ENCODE data around the gene PAX7.

Gene PAX7

DNA sequence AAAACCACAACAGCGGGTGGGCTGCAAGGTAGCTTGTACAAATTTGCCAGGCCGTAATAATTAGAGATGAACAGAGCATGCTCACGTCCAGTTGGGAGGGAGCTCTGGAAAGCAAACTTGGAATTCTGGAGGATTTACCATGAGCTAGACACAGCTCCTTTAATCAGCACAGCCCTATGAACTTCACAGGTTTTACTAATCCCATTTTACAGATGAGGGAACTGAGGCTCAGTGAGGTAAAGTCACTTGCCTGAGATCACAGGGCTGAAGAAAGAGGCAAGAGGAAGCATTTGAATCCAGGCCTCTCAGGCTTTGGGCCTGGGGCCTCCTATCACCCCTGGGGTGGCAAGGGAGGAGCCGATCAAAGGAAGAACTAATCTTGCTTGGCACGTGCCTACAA lies 24.0 kb downstream of the PAX7 start:
- no peak for TF ChIP-seq POLR2AphosphoS5 (IDR thresholded peaks at IDR 0.05; ENCODE audit: low read depth, low read length)
- no peak for TF ChIP-seq FOXP2 (optimal IDR thresholded peaks at IDR 0.05; ENCODE audit: borderline replicate concordance, extremely low read depth, extremely low read length, insufficient read depth)

DNA sequence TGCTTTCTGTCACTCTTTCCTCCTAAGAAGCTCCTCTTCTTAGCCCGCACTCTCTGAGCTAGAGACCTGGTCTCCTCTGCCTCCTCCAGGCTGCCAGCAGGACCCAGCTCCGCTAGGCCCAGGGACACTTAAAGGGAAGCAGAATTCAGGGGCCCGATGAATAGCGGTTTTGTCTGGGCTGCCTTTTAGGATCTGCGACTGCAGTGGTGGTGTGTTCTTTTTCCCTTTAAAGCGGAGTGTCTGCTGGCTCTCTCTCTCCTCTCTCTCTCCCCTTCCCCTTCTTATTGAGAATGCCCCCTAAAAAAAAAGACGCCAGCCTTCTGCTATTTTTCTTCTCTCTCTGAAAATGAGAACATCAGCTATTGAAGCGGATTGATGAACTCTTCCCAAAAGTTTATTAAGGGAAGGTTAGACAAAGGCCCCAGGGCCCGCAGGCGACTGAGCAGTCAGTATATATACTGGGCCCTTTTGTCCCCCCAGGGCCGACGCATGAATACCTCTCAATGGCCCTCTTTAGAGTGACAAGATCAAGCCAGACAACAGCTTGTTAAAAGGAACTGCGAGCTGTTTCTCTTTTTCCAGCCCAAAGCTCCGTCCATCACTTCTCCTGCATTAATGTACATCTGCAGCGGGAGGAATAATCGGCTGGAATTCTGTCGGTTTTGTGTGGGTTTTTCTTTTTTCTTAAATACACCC lies 27.0 kb downstream of the PAX7 start:
- TF ChIP-seq FOXP2 (optimal IDR thresholded peaks at IDR 0.05; ENCODE audit: borderline replicate concordance, extremely low read depth, extremely low read length, insufficient read depth) (no peak), SIN3A (IDR thresholded peaks at IDR 0.05; ENCODE audit: borderline replicate concordance, insufficient read depth, low read length) (no peak), TAF1 (IDR thresholded peaks at IDR 0.05; ENCODE audit: borderline replicate concordance, insufficient read depth, low read length) (no peak), POLR2AphosphoS5 (IDR thresholded peaks at IDR 0.05; ENCODE audit: low read depth, low read length) (no peak)
- TF ChIP-seq, protein P1, sequence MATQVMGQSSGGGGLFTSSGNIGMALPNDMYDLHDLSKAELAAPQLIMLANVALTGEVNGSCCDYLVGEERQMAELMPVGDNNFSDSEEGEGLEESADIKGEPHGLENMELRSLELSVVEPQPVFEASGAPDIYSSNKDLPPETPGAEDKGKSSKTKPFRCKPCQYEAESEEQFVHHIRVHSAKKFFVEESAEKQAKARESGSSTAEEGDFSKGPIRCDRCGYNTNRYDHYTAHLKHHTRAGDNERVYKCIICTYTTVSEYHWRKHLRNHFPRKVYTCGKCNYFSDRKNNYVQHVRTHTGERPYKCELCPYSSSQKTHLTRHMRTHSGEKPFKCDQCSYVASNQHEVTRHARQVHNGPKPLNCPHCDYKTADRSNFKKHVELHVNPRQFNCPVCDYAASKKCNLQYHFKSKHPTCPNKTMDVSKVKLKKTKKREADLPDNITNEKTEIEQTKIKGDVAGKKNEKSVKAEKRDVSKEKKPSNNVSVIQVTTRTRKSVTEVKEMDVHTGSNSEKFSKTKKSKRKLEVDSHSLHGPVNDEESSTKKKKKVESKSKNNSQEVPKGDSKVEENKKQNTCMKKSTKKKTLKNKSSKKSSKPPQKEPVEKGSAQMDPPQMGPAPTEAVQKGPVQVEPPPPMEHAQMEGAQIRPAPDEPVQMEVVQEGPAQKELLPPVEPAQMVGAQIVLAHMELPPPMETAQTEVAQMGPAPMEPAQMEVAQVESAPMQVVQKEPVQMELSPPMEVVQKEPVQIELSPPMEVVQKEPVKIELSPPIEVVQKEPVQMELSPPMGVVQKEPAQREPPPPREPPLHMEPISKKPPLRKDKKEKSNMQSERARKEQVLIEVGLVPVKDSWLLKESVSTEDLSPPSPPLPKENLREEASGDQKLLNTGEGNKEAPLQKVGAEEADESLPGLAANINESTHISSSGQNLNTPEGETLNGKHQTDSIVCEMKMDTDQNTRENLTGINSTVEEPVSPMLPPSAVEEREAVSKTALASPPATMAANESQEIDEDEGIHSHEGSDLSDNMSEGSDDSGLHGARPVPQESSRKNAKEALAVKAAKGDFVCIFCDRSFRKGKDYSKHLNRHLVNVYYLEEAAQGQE (IDR thresholded peaks at IDR 0.05; ENCODE audit: insufficient read depth in 1 of 2, low read depth in 2 of 2, low read length in 2 of 2) = no peak

DNA sequence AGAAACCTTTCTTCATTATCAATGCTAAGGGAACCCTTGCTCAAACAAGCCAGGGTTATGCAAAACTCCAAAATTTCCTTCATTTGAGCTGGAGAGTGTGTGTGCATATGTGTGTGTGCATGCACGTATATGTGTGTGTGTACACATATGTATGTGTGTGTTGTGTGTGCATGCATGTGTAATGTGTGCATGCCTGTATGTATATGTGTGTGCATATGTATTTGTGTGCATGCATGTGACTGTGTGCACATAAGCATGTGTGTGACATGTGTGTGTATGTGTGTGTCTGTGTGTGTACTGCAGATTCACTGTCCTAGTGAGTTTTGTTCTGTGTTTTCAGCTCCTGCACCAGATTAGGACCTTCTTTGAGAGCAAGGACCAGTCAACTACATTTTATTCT lies 28.2 kb downstream of the PAX7 start:
- TF ChIP-seq TAF1 (IDR thresholded peaks at IDR 0.05; ENCODE audit: borderline replicate concordance, insufficient read depth, low read length) (no peak), SIN3A (IDR thresholded peaks at IDR 0.05; ENCODE audit: borderline replicate concordance, insufficient read depth, low read length) (no peak), FOXP2 (optimal IDR thresholded peaks at IDR 0.05; ENCODE audit: borderline replicate concordance, extremely low read depth, extremely low read length, insufficient read depth) (no peak), POLR2AphosphoS5 (IDR thresholded peaks at IDR 0.05; ENCODE audit: low read depth, low read length) (no peak)
- TF ChIP-seq, protein P1 (IDR thresholded peaks at IDR 0.05; ENCODE audit: insufficient read depth in 1 of 2, low read depth in 2 of 2, low read length in 2 of 2) = no peak

DNA sequence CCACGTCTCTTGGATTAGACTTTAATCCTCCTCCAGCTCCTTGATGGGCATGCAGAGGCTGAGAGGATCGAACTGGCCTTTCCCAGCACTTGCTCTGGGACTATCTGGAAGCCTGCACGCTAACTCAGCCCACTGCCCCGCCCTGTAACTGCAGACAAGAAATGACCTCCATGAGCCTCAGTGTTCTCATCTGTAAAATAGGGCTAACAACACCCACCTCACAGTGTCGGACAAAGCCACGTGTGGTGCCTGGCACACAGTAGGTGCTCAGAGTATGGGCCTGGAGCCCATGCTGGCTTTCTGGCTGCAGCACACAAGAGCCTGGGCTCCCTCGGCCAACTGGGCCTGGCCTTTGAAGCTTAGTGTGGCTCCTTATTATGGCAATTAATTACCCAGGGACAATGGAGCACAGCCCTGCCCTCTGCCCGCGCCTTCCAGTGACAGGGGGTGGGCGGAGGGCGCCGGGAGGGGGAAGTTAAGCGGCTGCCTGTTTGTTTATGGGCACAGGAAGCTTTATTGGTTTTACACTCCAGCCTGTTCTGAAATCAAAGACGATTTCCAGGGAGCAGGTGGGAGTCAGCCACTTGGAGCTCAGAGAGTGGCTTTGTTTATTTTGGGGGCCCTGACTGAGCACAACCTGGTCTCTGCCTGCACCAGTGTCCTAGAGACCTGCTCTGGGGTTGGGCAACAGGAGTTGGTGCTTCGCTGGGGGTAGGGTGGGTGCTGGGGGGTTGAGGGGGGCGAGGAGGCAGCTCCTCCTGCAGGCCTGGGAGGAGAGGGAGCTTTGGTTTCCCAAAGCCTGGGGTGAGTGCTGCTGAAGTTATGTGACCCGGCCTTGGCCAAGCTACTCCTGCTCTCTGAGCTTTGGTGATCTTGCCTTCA lies 31.0 kb downstream of the PAX7 start:
- TF ChIP-seq TAF1 (IDR thresholded peaks at IDR 0.05; ENCODE audit: borderline replicate concordance, insufficient read depth, low read length) (no peak), FOXP2 (optimal IDR thresholded peaks at IDR 0.05; ENCODE audit: borderline replicate concordance, extremely low read depth, extremely low read length, insufficient read depth) (no peak), SIN3A (IDR thresholded peaks at IDR 0.05; ENCODE audit: borderline replicate concordance, insufficient read depth, low read length) (no peak), POLR2AphosphoS5 (IDR thresholded peaks at IDR 0.05; ENCODE audit: low read depth, low read length) (no peak)
- TF ChIP-seq, protein P1 (IDR thresholded peaks at IDR 0.05; ENCODE audit: insufficient read depth in 1 of 2, low read depth in 2 of 2, low read length in 2 of 2) = no peak

DNA sequence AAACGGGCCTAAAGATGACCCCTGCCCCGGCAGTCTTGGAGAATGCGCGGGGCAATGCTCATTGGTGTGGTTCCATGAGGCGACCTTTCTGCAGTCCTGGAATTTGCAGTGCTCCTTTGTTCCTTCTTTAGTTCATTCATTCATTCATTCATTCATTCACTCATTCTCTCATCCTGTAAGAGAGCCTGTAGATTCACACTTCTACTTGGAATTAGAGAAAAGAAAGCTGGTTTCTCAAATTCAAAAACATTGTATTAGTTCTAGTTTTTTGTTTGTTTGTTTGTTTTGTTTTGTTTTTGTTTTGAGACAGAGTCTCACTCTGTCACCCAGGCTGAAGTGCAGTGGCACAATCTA lies 31.6 kb downstream of the PAX7 start:
- TF ChIP-seq TAF1 (IDR thresholded peaks at IDR 0.05; ENCODE audit: borderline replicate concordance, insufficient read depth, low read length) = no peak
- no peak for TF ChIP-seq SIN3A (IDR thresholded peaks at IDR 0.05; ENCODE audit: borderline replicate concordance, insufficient read depth, low read length)
- TF ChIP-seq, protein P1 (IDR thresholded peaks at IDR 0.05; ENCODE audit: insufficient read depth in 1 of 2, low read depth in 2 of 2, low read length in 2 of 2) = no peak
- no peak for TF ChIP-seq POLR2AphosphoS5 (IDR thresholded peaks at IDR 0.05; ENCODE audit: low read depth, low read length)
- TF ChIP-seq FOXP2 (optimal IDR thresholded peaks at IDR 0.05; ENCODE audit: borderline replicate concordance, extremely low read depth, extremely low read length, insufficient read depth) = no peak

Data from PFSK-1 (cell line).